Gastroesophageal sphincter (tissue), 4 donors: Measurements from ENCODE around the gene BAHCC1. TPM values are rescaled to one million over a fixed set of nuclear protein-coding genes. Genes with fewer than 3 reads are reported as not detected.
"Not testable (repeated sequence)": the region's sequence is repeated elsewhere in the genome, so short reads cannot be mapped to it uniquely, and the experiment has no call there.

ENCODE experiments used
- ATAC-seq: fragments of 150-250 bp; one replicate; pipeline ENCODE4 v1.9.1; 2016; ENCODE audit warnings: mild to moderate bottlenecking, moderate library complexity
- H3K27ac ChIP-seq, 4 donors: fragments of 200-600 bp; sonication (generic) in 3 of 4; 1 replicate in 3 of 4; 2 replicates in 1 of 4; pipeline ENCODE4 v1.5.1; 2016 to 2019
- H3K27me3 ChIP-seq: fragments of 200-600 bp; sonication (generic); one replicate; pipeline ENCODE4 v1.5.1; 2019
- H3K36me3 ChIP-seq, 2 donors: fragments of 200-600 bp; sonication (generic); one replicate each; pipeline ENCODE4 v1.5.1; 2019; ENCODE audit warnings: control low read depth in 1 of 2
- H3K4me1 ChIP-seq, 3 donors: fragments of 200-600 bp; sonication (generic); 1 replicate in 2 of 3; 2 replicates in 1 of 3; pipeline ENCODE4 v1.5.1; 2016 to 2019; ENCODE audit warnings: control low read depth in 2 of 3
- H3K4me3 ChIP-seq, 2 donors: fragments of 200-600 bp; sonication (generic); one replicate each; pipeline ENCODE4 v1.5.1; 2019; ENCODE audit warnings: mild to moderate bottlenecking in 1 of 2, moderate library complexity in 1 of 2
- H3K9me3 ChIP-seq, 3 donors: fragments of 200-600 bp; sonication (generic); one replicate each; pipeline ENCODE4 v1.5.1; 2017 to 2019; ENCODE audit warnings: control low read depth in 2 of 3
- EP300 ChIP-seq: sonication (generic); formaldehyde crosslinking; IDR thresholded peaks from one replicate; pipeline ENCODE4 v1.6.1; 2017; ENCODE audit warnings: antibody characterized with exemption, mild to moderate bottlenecking
- POLR2A ChIP-seq, 2 donors: fragments of 450-650 bp; IDR thresholded peaks; one replicate each; pipeline ENCODE4 v1.6.1; 2017; ENCODE audit warnings: antibody characterized with exemption in 2 of 2, mild to moderate bottlenecking in 2 of 2, moderate library complexity in 1 of 2
- POLR2AphosphoS5 ChIP-seq: sonication (generic); formaldehyde crosslinking; IDR thresholded peaks from one replicate; pipeline ENCODE4 v1.6.1; 2017; ENCODE audit warnings: antibody characterized with exemption
- WGBS, 2 donors: methylation state at CpG; one replicate each; pipeline ENCODE4 v1.1.5; 2018; ENCODE audit warnings: low coverage in 1 of 2; 5-methylcytosine and 5-hydroxymethylcytosine counted together
- total RNA-seq, 4 donors: library from RNA; depleted of rRNA; stranded (reverse); fragments of >200 nt; gene quantifications; one replicate each; pipeline ENCODE4 v1.1.0, GENCODE V29; 2016
- TF ChIP-seq, protein P1 (sequence below), 4 experiments: fragments of 200-600 bp in 2 of 4; fragments of 450-650 bp in 2 of 4; sonication (generic) in 1 of 4; IDR thresholded peaks; one replicate each; pipeline ENCODE4 v1.5.1; 2017 to 2019; ENCODE audit warnings: antibody characterized with exemption in 4 of 4, mild to moderate bottlenecking in 2 of 4, moderate library complexity in 2 of 4

The BAHCC1 gene
- total RNA-seq, 4 donors from 2014 or later, result 17.5 to 34.3 (median 19.5) TPM

DNA sequence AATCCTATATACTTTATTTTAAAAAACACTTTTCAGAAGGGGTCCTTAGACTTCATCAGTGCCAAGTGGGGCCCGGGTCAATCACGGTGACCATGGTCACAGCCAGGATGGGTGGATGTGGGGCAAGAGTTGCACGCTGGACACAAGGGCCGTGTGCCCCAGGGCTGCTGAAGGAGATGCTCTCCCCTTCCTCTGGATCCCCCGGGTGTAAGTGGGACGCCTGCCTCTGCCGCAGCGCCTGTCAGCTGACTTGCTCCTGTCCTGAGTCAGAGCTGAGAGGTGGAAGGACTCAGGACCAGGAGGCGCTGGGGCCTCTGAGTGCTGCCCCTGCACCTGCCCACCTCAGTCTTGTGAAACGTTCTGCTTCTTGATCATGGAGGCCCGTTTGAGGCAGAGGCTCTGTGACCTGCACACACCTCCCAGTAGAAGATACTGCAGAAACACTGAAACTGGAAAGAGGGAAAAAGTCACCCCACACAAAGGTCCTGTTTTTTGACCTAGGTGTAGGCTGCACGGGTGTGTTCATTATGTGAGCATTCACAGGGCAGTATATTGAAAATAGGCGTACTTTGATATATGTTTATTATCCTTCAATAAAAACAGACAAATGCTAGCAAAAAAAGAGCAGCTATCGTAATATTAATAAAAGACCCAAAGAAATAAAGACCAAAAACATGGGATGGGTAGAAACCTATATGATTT lies 40.9 kb upstream of the BAHCC1 start:
- TF ChIP-seq, protein P1, sequence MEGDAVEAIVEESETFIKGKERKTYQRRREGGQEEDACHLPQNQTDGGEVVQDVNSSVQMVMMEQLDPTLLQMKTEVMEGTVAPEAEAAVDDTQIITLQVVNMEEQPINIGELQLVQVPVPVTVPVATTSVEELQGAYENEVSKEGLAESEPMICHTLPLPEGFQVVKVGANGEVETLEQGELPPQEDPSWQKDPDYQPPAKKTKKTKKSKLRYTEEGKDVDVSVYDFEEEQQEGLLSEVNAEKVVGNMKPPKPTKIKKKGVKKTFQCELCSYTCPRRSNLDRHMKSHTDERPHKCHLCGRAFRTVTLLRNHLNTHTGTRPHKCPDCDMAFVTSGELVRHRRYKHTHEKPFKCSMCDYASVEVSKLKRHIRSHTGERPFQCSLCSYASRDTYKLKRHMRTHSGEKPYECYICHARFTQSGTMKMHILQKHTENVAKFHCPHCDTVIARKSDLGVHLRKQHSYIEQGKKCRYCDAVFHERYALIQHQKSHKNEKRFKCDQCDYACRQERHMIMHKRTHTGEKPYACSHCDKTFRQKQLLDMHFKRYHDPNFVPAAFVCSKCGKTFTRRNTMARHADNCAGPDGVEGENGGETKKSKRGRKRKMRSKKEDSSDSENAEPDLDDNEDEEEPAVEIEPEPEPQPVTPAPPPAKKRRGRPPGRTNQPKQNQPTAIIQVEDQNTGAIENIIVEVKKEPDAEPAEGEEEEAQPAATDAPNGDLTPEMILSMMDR (IDR thresholded peaks at IDR 0.05), result no peak
- TF ChIP-seq POLR2A (IDR thresholded peaks at IDR 0.05), result no peak
- no peak for TF ChIP-seq EP300
- TF ChIP-seq POLR2AphosphoS5, result no peak
- Histone ChIP-seq H3K36me3 (no peaks in the 10 kb centered on the region), H3K27me3 (no peaks in the 10 kb centered on the region), H3K27ac (no peak overlapping the region), H3K4me3 (no peak overlapping the region), H3K9me3 (no peaks in the 10 kb centered on the region), H3K4me1 (no peaks in the 10 kb centered on the region)
- WGBS, 2 donors, result 85 to 100% methylated on average over 1 to 6 of the region's 14 CpGs
- no peak for ATAC-seq

- no peak overlapping the region for H3K4me3 ChIP-seq
- TF ChIP-seq POLR2AphosphoS5 (no peak), EP300 (no peak), POLR2A (IDR thresholded peaks at IDR 0.05) (no peak)
- TF ChIP-seq, protein P1 (IDR thresholded peaks at IDR 0.05), result no peak
- no peaks in the 10 kb centered on the region for H3K27me3 ChIP-seq
- no peak overlapping the region for H3K27ac ChIP-seq
- H3K36me3 ChIP-seq, result no peaks in the 10 kb centered on the region
- H3K9me3 ChIP-seq, result no peaks in the 10 kb centered on the region
- 83 to 96% methylated on average over 4 to 9 of the region's 9 CpGs for WGBS, 2 donors
- ATAC-seq, result no peak
- no peaks in the 10 kb centered on the region for H3K4me1 ChIP-seq
These were observed 40.3 kb upstream of the BAHCC1 start for GRCh38 chr17:81354954-81355347.

DNA sequence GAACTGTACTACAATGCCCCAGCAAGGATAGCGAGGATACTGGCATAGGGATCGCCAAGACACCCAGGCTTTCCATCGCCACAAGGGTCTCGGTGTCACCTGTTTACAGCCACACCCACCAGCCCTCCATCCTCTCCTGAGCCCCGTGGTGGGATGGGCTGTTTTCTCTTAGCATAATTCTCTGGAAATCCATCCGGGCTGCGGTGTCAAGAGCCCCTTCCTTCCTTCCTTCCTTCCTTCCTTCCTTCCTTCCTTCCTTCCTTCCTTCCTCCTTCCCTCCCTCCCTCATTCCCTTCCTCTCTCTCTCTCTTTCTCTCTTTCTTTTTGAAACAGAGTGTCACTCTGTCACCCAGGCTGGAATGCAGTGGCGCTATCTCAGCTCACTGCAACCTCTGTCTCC lies 36.0 kb upstream of the BAHCC1 start:
- no peaks in the 10 kb centered on the region for H3K36me3 ChIP-seq
- H3K27me3 ChIP-seq, result no peaks in the 10 kb centered on the region
- TF ChIP-seq EP300, result no peak
- no peak for TF ChIP-seq POLR2AphosphoS5
- TF ChIP-seq, protein P1 (IDR thresholded peaks at IDR 0.05), result no peak
- no peak for TF ChIP-seq POLR2A (IDR thresholded peaks at IDR 0.05)
- no peaks in the 10 kb centered on the region for H3K9me3 ChIP-seq
- peak overlapping the region in 3 of 4 donors; percentile 29 to 69 (median 48) for H3K27ac ChIP-seq
- WGBS, 2 donors, result 35 to 78% methylated on average over 3 to 7 of the region's 8 CpGs
- no peak overlapping the region for H3K4me3 ChIP-seq
- H3K4me1 ChIP-seq, result peaks cover 0 to 6% (median 0%) of the 10 kb centered on the region in 3 donors
- no peak for ATAC-seq

DNA sequence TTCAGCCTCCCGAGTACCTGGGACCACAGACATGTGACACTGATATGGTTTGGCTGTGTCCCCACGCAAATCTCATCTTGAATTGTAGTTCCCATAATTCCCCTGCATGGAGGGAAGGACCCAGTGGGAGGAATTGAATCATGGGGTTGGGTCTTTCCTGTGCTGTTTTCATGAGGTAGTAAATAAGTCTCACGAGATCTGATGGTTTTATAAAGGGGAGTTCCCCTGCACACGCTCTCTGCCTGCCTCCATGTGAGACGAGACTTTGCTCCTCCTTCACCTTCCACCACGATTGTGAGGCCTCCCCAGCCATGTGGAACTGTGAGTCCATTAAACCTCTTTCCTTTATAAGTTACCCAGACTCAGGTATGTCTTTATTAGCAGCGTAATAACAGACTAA lies 33.3 kb upstream of the BAHCC1 start:
- H3K27ac ChIP-seq, H3K4me3 ChIP-seq, H3K9me3 ChIP-seq, H3K36me3 ChIP-seq, ATAC-seq, H3K27me3 ChIP-seq: not testable (repeated sequence)
- 75 to 79% methylated on average over 4 to 5 of the region's 7 CpGs for WGBS, 2 donors
- peaks cover 0 to 31% (median 18%) of the 10 kb centered on the region in 3 donors for H3K4me1 ChIP-seq

GRCh38 chr17:81364278-81365147 lies 30.7 kb upstream of the BAHCC1 start:
- no peak for ATAC-seq
- Histone ChIP-seq H3K9me3 (no peaks in the 10 kb centered on the region), H3K36me3 (no peaks in the 10 kb centered on the region), H3K4me1 (peaks cover 0 to 31% (median 18%) of the 10 kb centered on the region in 3 donors), H3K4me3 (peak overlapping the region in 1 of 2 donors; percentile 47), H3K27me3 (no peaks in the 10 kb centered on the region), H3K27ac (peak overlapping the region in 3 of 4 donors; percentile 57 to 92 (median 81))
- no peak for TF ChIP-seq POLR2AphosphoS5
- TF ChIP-seq EP300, result no peak
- TF ChIP-seq POLR2A (IDR thresholded peaks at IDR 0.05), result no peak
- TF ChIP-seq, protein P1 (IDR thresholded peaks at IDR 0.05), result no peak
- 40% methylated on average over 1 of the region's 26 CpGs; no CpG with 5 or more reads in 1 of the 2 donors for WGBS, 2 donors
